GM18873 (cell line): ENCODE measurements around the gene FIBP.

ENCODE experiments used
- ATAC-seq: cut with Tn5 transposase; IDR thresholded peaks from one replicate; pipeline ENCODE4 v1.9.1; 2021; ENCODE audit warnings: mild to moderate bottlenecking, moderate library complexity, moderate number of reproducible peaks; ENCODE audit not compliant: unreplicated experiment, low FRiP score

FIBP gene

DNA sequence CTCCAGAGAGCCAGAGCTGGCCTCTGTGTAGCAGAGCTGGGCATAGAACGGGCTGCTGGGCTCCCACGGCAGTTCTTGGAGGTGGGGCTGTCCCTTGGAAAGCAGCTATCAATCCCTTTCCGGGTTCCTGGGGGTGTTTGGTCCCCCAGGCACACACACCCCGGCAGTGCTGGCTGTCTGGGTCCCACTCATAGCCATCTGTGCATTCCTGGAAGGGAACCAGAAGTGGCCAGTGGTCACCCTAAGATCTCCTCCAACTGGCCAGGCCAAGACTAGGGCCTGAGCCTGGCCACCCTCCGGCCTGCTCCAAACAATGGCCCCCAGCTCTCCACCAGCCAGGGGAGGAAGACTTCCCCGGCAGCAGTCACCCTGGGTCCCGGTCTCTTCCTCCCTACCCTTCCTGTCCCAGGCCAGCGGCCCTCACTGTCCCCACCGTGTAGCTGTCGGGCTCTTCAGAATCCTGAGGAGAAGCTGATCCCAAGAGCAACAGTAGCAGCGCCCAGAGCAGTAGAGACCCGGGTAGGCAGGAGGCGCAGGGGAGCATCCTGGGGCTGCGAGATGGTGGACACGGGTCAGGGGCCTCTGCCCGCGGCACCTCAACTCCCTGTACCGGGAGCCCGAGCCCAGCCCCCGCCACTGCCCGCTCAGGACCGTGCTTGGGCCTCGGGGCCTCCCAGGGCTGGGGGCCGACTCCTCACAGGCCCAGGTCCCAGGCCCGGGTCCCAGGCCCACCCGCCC, 16.3 kb downstream of the FIBP start:
- ATAC-seq = no peak

GRCh38 chr11:65870706-65871681, 17.3 kb downstream of the FIBP start:
- ATAC-seq = no peak

- ATAC-seq = no peak
These were observed 18.0 kb downstream of the FIBP start for GRCh38 chr11:65870307-65870658.

GRCh38 chr11:65869643-65870306, 18.5 kb downstream of the FIBP start:
- no peak for ATAC-seq

- ATAC-seq = no peak
These were observed 19.4 kb downstream of the FIBP start for GRCh38 chr11:65868907-65869306.

- no peak for ATAC-seq
These were observed 20.1 kb downstream of the FIBP start for GRCh38 chr11:65868076-65868667.

GRCh38 chr11:65867284-65868071, 20.8 kb downstream of the FIBP start:
- ATAC-seq = no peak

DNA sequence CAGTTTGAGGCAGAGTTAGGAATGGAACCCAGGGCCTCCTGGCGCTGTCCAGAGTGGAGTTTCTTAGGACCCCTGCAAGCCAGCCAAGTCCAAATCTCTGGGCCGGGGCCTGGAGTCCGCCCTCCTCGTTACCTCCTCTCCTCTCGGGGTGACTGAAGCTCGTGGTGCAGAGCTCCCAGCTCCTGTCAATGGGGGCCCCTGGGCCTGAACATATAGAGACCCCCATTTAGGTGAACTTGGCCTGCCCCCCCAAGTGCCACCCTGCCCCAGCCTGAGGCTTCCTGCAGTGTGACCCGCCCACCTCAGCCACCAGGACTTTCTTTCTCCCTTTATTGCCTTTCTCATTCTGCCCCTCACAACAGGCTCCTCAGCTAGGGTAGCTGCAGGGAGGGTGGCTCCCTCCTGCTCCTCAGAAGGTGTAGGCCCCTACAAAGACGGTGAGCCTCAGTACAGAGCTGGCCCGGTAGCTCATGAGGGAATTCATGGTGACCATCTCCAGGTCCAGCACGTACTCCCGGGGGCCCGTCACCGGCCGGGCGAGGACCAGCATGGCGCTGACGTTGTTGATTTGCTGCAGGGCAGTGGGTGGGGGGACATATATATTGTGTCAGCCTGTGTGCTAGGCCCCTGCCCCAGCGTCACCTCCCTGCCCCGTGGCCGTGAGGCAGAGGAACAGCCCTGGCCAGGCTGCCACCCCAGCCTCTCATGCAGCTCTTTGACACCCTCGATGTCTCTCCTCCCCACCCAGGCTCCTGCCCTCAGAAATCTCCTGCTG, 21.6 kb downstream of the FIBP start:
- no peak for ATAC-seq

- no peak for ATAC-seq
These were observed 22.6 kb downstream of the FIBP start for GRCh38 chr11:65865550-65866172.

DNA sequence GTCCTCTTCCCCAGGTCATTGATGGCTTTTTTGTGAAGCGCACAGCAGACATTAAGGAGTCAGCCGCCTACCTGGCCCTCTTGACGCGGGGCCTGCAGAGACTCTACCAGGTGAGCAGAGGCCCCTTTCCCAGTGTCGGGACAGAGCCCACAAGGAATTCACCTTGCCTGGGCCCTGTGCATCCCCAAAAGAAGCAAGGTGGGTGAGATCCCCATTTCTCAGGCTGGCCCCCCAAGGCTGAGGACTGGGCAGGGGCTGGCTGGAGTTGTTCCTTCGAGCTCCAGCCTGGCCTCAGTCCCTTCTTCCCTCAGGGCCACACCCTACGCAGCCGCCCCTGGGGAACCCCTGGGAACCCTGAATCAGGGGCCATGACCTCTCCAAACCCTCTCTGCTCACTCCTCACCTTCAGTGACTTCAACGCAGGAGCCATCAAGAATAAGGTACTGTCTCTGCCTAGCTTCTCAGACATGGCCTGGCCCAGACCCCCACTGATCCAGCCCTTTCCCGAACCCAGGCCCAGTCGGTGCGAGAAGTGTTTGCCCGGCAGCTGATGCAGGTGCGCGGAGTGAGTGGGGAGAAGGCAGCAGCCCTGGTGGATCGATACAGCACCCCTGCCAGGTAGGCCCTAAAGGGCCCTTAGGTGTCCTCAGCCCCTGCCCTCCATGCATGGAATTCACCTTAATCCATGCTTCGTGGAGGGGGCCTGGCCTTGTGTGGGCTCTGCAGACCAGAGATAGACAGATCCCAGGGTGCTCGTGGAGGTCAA, 23.4 kb downstream of the FIBP start:
- ATAC-seq = no peak

DNA sequence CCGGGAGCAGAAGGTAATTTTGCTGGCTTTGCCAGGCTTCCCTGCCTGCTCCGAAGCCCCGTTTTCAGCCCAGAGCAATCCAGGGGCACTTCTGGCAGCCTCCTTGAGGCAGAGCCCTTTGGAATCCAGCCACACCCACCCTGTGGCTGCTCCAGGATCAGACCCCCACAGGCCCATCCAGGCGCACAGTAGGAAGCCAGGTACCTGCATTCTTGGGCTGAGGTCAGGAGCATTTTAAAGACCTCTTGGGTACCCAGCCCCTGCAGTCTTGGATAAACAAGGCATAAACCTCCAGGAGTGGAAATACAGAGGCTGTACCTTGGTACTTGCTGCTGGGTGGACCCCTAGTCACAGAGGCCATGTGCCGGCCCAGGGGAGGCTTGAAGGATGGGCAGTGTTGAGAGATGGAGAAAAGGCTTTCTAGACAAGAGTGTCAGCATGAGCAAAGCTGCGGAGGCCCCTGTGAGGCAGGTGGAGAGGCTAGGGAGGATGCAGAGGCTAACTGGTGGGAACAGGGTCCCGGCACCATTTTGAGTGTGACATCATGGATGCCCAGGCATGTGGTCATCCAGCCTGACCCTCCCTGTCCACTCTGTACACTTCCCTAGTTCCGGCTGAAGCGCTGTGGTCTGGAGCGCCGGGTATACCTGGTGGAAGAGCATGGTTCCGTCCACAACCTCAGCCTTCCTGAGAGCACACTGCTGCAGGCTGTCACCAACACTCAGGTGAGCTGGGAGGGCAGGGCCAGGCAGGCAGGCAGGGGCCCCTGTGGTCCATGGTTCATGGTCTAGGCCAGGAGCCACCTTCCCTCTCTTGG, 24.2 kb downstream of the FIBP start:
- ATAC-seq = no peak

DNA sequence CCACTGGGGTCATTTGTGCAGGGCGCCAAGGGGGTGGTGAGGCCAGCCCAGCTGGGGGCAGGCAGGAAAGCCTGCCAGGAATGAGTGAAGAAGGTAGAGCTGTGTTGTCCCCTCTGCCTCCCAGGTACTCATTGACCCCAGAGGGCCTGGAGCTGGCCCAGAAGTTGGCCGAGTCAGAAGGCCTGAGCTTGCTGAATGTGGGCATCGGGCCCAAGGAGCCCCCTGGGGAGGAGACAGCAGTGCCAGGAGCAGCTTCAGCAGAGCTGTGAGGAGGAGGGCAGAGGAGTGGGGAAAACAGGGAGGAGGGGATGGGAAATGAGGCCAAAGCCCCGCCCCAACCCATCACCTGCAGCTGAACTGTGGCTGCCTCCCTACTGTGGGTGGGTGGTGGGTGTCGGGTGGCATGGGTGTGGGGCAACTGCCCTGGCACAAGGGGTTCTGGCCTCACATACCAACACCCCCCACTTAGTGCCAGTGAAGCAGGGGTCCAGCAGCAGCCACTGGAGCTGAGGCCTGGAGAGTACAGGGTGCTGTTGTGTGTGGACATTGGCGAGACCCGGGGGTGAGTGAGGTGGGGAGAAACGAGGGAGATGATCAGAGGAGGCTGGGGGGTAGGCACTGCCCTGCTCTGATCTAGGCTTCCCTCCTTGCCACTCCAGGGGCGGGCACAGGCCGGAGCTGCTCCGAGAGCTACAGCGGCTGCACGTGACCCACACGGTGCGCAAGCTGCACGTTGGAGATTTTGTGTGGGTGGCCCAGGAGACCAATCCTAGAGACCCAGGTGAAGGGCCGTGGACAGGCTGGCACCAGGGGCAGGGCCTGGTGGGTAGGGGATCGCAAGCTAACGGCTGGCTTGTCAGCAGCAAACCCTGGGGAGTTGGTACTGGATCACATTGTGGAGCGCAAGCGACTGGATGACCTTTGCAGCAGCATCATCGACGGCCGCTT, 25.1 kb downstream of the FIBP start:
- no peak for ATAC-seq

DNA sequence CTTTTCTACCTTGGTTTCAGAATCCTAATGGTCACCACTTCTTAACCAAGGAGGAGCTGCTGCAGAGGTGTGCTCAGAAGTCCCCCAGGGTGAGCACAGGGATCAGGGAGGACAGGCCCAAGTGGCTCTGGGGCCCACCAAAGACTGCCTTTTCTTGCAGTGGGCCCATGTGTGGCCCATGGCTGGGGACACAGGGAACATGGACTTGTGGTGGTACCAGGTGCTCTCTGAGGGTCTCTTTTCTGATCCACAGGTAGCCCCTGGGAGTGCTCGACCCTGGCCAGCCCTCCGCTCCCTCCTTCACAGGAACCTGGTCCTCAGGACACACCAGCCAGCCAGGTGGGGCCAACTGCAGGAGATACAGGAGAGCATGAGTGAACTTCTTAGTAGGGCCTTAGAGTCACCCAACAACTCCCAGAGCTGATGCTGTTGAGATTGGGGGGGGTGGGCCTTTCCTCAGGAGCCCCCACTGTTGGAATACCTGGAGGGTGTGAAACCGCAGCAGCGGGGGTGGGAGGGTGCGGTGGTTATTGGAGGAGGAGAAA, 26.0 kb downstream of the FIBP start:
- no peak for ATAC-seq

DNA sequence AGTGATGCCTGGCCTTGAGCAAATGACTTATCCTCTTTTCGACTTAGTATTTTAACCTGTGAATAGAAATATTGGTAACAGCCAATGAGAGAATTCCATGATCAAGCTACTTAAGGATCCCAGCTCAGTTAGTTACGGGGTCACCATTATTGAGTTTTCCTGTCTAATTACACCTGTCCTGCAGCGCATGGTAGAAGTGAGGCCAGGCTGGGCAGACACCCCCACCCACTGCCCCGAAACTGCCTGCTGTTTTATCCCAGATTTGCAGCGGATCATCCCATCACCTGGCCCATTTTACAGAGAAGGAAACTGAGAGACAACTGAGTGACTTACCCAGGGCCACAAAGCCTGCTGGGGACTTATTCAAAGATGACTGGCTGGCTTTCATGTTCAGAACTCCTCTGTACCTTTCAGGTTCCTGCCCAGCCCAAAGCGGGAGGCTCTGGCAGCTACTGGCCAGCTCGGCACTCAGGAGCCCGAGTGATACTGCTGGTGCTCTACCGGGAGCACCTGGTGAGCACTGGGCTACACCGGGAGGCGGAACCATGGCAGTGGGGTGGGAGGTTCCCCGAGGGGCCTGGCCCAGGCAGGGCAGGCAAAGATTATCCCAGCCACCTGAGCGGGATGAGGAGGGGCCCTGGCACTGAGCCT, 26.6 kb downstream of the FIBP start:
- ATAC-seq = no peak

GRCh38 chr11:65861165-65861505, 27.1 kb downstream of the FIBP start:
- ATAC-seq = no peak
